Esophagus muscularis mucosa (tissue), 4 donors: ENCODE data around the gene MEX3A.

Source experiments
- CTCF ChIP-seq, 3 experiments: fragments of 200-600 bp in 2 of 3; fragments of 450-650 bp in 1 of 3; sonication (generic) in 2 of 3; IDR thresholded peaks; one replicate each; pipeline ENCODE4 v1.5.1; 2017 to 2019; ENCODE audit warnings: antibody characterized with exemption in 3 of 3, mild to moderate bottlenecking in 2 of 3, moderate library complexity in 1 of 3
- EP300 ChIP-seq: sonication (generic); formaldehyde crosslinking; IDR thresholded peaks from one replicate; pipeline ENCODE4 v1.6.1; 2017; ENCODE audit warnings: antibody characterized with exemption
- POLR2A ChIP-seq: fragments of 450-650 bp; IDR thresholded peaks from one replicate; pipeline ENCODE4 v1.6.1; 2017; ENCODE audit warnings: antibody characterized with exemption, moderate library complexity, mild to moderate bottlenecking, low read depth
- POLR2AphosphoS5 ChIP-seq, 2 donors: sonication (generic); formaldehyde crosslinking; IDR thresholded peaks; one replicate each; pipeline ENCODE4 v1.6.1; 2017; ENCODE audit warnings: antibody characterized with exemption in 2 of 2

GRCh38 chr1:156099282-156099681 lies 17.0 kb upstream of the MEX3A start:
- TF ChIP-seq POLR2A (no peak), CTCF (IDR thresholded peaks at IDR 0.05) (no peak), EP300 (no peak), POLR2AphosphoS5 (IDR thresholded peaks at IDR 0.05) (no peak)
